Kidney (tissue), 14 donors: ENCODE data around the gene FBLN5. TPM values are rescaled to one million over a fixed set of nuclear protein-coding genes. Genes with fewer than 3 reads are reported as not detected.
"Not testable (repeated sequence)": the region's sequence is repeated elsewhere in the genome, so short reads cannot be mapped to it uniquely, and the experiment has no call there.

Experiments
- DNase-seq, 5 donors: peaks; one replicate each; pipeline ENCODE4 v3.0.0-alpha.2; 2013 to 2020
- FAIRE-seq: peaks from 2 replicates; lab custom pipeline; 2012; peaks lifted over from hg19 to GRCh38; lab: Jason Lieb, UNC
- H3K27ac ChIP-seq, 2 donors: one replicate each; pipeline ENCODE4 v1.7.0; 2013; ENCODE audit warnings: low read depth in 2 of 2, low read length in 2 of 2, inconsistent platforms in 1 of 2
- H3K27me3 ChIP-seq: one replicate; pipeline ENCODE4 v1.7.1; 2013; ENCODE audit warnings: low read length, inconsistent platforms; ENCODE audit not compliant: control insufficient read depth, insufficient read depth
- H3K36me3 ChIP-seq, 3 donors: one replicate each; pipeline versions ENCODE4 v1.7.0 to v1.7.1; 2013; ENCODE audit warnings: low read length in 3 of 3, control low read depth in 1 of 3, inconsistent platforms in 1 of 3; ENCODE audit not compliant: insufficient read depth in 3 of 3, control insufficient read depth in 2 of 3
- H3K4me1 ChIP-seq, 3 donors: one replicate each; pipeline versions ENCODE4 v1.7.0 to v1.7.1; 2013; ENCODE audit warnings: low read length in 3 of 3, inconsistent platforms in 1 of 3, low read depth in 1 of 3; ENCODE audit not compliant: control insufficient read depth in 2 of 3, insufficient read depth in 2 of 3
- H3K4me3 ChIP-seq, 3 donors: one replicate each; pipeline versions ENCODE4 v1.7.0 to v1.8.1; 2013; ENCODE audit warnings: low read length in 3 of 3, control low read depth in 1 of 3, inconsistent platforms in 1 of 3
- H3K9ac ChIP-seq, 3 donors: one replicate each; pipeline versions ENCODE4 v1.7.0 to v1.7.1; 2013; ENCODE audit warnings: low read length in 3 of 3, control low read depth in 1 of 3, inconsistent platforms in 1 of 3
- H3K9me3 ChIP-seq, 3 donors: one replicate each; pipeline versions ENCODE4 v1.7.0 to v1.7.1; 2013; ENCODE audit warnings: low read length in 3 of 3, control low read depth in 1 of 3, inconsistent platforms in 1 of 3; ENCODE audit not compliant: control insufficient read depth in 2 of 3, insufficient read depth in 1 of 3
- intact Hi-C: fragments of 100-400 bp; cut with DNase I; formaldehyde crosslinking; loops from one replicate; pipeline ENCODE4 v1.11.1; 2022
- polyA plus RNA-seq: library from polyadenylated mRNA; stranded (reverse); fragments of 350-450 nt; fragmentation: Illumina TruSeq; extraction: RNeasy Lipid Tissue Mini Kit (QIAGEN cat#74804); gene quantifications from one replicate; pipeline ENCODE4 v1.2.3, GENCODE V29; 2014; ENCODE audit warnings: low read depth, low replicate concordance; ENCODE audit not compliant: insufficient read depth
- total RNA-seq: library from RNA; stranded (reverse); fragmentation: NEBNext Ultra II Directional; extraction: Animal tissue kit (Norgen Biotek cat#: 25700); gene quantifications from one replicate; pipeline ENCODE4 v1.2.1, GENCODE V29; 2021
- TF ChIP-seq, protein P1 (sequence below): IDR thresholded peaks from 3 replicates; pipeline ENCODE4 v1.5.1; 2012; ENCODE audit warnings: mild to moderate bottlenecking, moderate library complexity, borderline replicate concordance; ENCODE audit not compliant: insufficient read depth; ENCODE audit errors: extremely low read depth
- donor health status: control.
- donor health status: control.
- donor health status: control.
- donor health status: control.
- donor health status: control.
- donor health status: DM: yes; HTN: yes; CAD: no.
- donor health status: Normal renal cell carcinoma (clear cell type).

The FBLN5 gene
- total and polyA plus RNA-seq, 2 donors from 2014 or later: 75.2 to 99.0 TPM

DNA sequence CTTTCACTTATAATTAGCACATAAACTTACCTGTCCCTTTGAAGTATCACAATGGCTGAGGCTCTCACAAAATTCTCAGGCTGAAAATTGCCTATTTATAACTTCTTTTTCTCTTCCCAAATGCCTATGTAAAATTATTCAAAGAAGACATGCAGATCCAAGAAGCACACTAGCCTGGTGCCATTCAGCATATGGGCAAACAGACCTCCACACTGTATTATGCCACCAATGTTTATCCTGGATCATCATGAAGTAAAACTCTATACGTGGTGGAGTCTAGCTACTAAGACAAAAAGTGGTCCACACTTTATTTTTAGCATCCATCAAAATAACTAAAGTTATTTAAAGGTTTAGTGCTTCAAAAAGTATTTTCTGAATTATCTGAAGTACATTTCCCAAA, 95.9 kb downstream of the FBLN5 start:
- no peak for DNase-seq
- no peak overlapping the region for H3K4me3 ChIP-seq
- no peaks in the 10 kb centered on the region for H3K36me3 ChIP-seq
- no peak overlapping the region for H3K27ac ChIP-seq
- H3K27me3 ChIP-seq: no peaks in the 10 kb centered on the region
- TF ChIP-seq, protein P1, sequence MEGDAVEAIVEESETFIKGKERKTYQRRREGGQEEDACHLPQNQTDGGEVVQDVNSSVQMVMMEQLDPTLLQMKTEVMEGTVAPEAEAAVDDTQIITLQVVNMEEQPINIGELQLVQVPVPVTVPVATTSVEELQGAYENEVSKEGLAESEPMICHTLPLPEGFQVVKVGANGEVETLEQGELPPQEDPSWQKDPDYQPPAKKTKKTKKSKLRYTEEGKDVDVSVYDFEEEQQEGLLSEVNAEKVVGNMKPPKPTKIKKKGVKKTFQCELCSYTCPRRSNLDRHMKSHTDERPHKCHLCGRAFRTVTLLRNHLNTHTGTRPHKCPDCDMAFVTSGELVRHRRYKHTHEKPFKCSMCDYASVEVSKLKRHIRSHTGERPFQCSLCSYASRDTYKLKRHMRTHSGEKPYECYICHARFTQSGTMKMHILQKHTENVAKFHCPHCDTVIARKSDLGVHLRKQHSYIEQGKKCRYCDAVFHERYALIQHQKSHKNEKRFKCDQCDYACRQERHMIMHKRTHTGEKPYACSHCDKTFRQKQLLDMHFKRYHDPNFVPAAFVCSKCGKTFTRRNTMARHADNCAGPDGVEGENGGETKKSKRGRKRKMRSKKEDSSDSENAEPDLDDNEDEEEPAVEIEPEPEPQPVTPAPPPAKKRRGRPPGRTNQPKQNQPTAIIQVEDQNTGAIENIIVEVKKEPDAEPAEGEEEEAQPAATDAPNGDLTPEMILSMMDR: no peak
- H3K9me3 ChIP-seq: no peaks in the 10 kb centered on the region
- intact Hi-C loops: no loop called here
- no peak for FAIRE-seq
- peaks cover 0 to 2% (median 0%) of the 10 kb centered on the region in 3 donors for H3K4me1 ChIP-seq
- no peak overlapping the region for H3K9ac ChIP-seq

DNA sequence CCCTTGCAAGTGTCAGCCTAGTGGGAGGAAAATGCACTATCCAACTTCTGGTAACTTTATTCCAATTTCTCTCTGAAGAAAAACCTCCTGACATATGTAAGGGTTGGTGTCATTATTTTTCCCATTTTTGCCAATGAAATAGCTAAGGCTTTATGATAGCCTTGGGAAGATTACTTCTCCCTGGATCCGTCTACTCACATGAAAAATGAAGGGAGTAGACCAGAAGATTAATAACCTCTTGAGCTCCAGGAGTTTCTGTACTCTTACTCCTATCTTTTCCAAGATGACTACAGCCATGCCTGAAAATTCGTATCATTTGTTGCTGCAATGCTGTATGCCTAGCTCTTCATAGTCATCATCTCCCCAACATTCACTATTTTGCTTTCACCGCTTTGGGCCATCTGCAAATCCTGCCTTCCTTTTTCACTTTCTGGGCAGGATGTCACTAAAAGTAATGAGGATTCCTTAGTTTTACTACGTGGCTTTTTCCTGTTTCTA, 98.9 kb downstream of the FBLN5 start:
- TF ChIP-seq, protein P1: no peak
- Histone ChIP-seq H3K4me3 (no peak overlapping the region), H3K9me3 (no peaks in the 10 kb centered on the region), H3K27ac (no peak overlapping the region), H3K36me3 (no peaks in the 10 kb centered on the region), H3K4me1 (no peaks in the 10 kb centered on the region), H3K27me3 (no peaks in the 10 kb centered on the region), H3K9ac (no peak overlapping the region)
- intact Hi-C loops: no loop called here
- DNase-seq: no peak
- no peak for FAIRE-seq

DNA sequence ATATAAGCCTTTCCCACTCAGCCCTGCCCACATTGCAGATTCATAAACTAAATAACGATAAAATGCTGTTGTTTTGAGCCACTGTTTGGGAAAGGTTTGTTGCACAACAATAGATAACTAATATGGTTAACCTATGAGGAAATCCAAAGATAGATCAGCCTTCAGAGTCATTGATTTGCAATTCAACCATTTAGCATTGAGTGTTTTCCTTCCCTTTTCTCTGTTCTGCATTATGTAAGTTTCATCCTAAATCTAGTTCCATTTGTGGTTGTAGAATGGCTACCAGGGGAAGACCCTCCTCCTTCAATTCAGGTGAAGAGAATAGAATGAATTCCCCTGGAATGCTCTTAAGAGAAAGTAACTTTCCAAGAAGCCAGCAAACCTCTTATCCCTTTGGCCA, 99.8 kb downstream of the FBLN5 start:
- no peaks in the 10 kb centered on the region for H3K4me1 ChIP-seq
- intact Hi-C loops: no loop called here
- H3K36me3 ChIP-seq: no peaks in the 10 kb centered on the region
- H3K4me3 ChIP-seq: no peak overlapping the region
- H3K9ac ChIP-seq: no peak overlapping the region
- DNase-seq (no peak), FAIRE-seq (no peak)
- no peaks in the 10 kb centered on the region for H3K27me3 ChIP-seq
- H3K27ac ChIP-seq: no peak overlapping the region
- H3K9me3 ChIP-seq: no peaks in the 10 kb centered on the region
- TF ChIP-seq, protein P1: no peak

DNA sequence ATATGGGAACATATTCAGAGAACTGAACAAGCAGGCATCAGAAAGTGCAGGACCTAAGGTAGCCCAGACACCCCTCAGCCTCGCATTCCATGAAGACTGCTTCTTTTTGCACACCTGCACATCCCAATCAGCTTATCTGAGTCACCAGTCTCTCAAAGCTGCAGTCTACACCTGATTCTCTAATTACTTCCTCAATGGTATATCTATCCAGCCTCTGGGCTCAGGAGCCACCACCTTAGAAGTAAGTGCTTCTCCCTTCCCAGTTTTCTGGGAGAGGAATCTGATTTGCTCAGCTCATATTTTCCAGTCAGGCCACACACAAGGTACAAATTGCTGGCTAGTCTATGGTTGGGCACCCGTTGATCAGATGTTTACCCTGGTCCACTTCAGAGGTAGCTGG, 101.8 kb downstream of the FBLN5 start:
- H3K9me3 ChIP-seq: no peaks in the 10 kb centered on the region
- FAIRE-seq (no peak), DNase-seq (no peak)
- H3K9ac ChIP-seq: no peak overlapping the region
- no peaks in the 10 kb centered on the region for H3K4me1 ChIP-seq
- intact Hi-C loops: no loop called here
- TF ChIP-seq, protein P1: no peak
- no peak overlapping the region for H3K27ac ChIP-seq
- H3K4me3 ChIP-seq: no peak overlapping the region
- no peaks in the 10 kb centered on the region for H3K27me3 ChIP-seq
- H3K36me3 ChIP-seq: no peaks in the 10 kb centered on the region

DNA sequence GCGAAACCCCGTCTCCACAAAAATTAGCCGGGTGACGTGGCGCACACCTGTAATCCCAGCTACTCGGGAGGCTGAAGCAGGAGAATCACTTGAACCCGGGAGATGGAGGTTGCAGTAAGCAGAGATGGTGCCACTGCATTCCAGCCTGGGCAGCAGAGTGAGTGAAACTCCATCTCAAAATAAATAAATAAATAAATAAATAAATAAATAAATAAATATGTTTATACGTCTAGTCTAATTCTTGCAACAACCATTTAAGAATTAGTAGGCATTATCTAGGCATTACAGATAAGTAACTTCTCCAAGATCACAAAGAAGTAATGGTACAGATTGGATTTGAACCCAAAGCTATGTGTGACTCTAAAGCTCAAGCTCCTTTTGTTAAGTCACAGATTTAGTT, 102.4 kb downstream of the FBLN5 start:
- FAIRE-seq, H3K4me3 ChIP-seq, H3K27ac ChIP-seq, H3K36me3 ChIP-seq, DNase-seq, H3K9ac ChIP-seq, H3K9me3 ChIP-seq, intact Hi-C loops, H3K27me3 ChIP-seq, H3K4me1 ChIP-seq: not testable (repeated sequence)
